OCI-LY1 (cell line): ENCODE results near the gene GPR142.

Experiments
- H2AFZ ChIP-seq: fragments of 200-600 bp; sonication (generic), shearing (Covaris generic); 2 replicates; pipeline ENCODE4 v1.6.0; 2014; ENCODE audit warnings: antibody characterized with exemption, mild to moderate bottlenecking, low read length
- H3F3A ChIP-seq: fragments of 200-600 bp; sonication (generic), shearing (Covaris generic); 2 replicates; pipeline ENCODE4 v1.6.0; 2014; ENCODE audit warnings: mild to moderate bottlenecking, antibody characterized with exemption, low read length, moderate library complexity; ENCODE audit not compliant: insufficient read depth
- H3K27ac ChIP-seq: fragments of 200-600 bp; sonication (generic); 2 replicates; pipeline ENCODE4 v1.5.1; 2014; ENCODE audit warnings: low read length, mixed run types, mild to moderate bottlenecking, low read depth; ENCODE audit not compliant: poor library complexity, severe bottlenecking
- H3K27me3 ChIP-seq: fragments of 200-600 bp; sonication (generic); 2 replicates; pipeline ENCODE4 v1.6.0; 2014; ENCODE audit warnings: antibody characterized with exemption, mild to moderate bottlenecking, low read length, moderate library complexity; ENCODE audit not compliant: insufficient read depth
- H3K36me3 ChIP-seq: fragments of 200-600 bp; sonication (generic); 2 replicates; pipeline ENCODE4 v1.6.1; 2014; ENCODE audit warnings: mild to moderate bottlenecking, antibody characterized with exemption, low read length, moderate library complexity, mixed read lengths; ENCODE audit not compliant: insufficient read depth
- H3K4me1 ChIP-seq: fragments of 200-600 bp; sonication (generic); 2 replicates; pipeline ENCODE4 v1.5.1; 2014; ENCODE audit warnings: mild to moderate bottlenecking, low read length, moderate library complexity; ENCODE audit not compliant: insufficient read depth, severe bottlenecking
- H3K4me2 ChIP-seq: fragments of 200-600 bp; sonication (generic), shearing (Covaris generic); 2 replicates; pipeline ENCODE4 v1.6.1; 2014; ENCODE audit warnings: low read length
- H3K4me3 ChIP-seq: fragments of 200-600 bp; sonication (generic); 2 replicates; pipeline ENCODE4 v1.5.1; 2014; ENCODE audit warnings: low read length, low read depth, mild to moderate bottlenecking, mixed read lengths; ENCODE audit not compliant: poor library complexity, severe bottlenecking
- H3K79me2 ChIP-seq: fragments of 200-600 bp; shearing (Covaris generic); 2 replicates; pipeline ENCODE4 v1.6.1; 2016; ENCODE audit warnings: mixed run types, low read length, mixed read lengths; ENCODE audit not compliant: insufficient read depth
- H3K9ac ChIP-seq: fragments of 200-600 bp; sonication (generic), shearing (Covaris generic); 2 replicates; pipeline ENCODE4 v1.6.1; 2014; ENCODE audit warnings: mild to moderate bottlenecking, low read length, mixed read lengths
- H3K9me2 ChIP-seq: fragments of 200-600 bp; sonication (generic), shearing (Covaris generic); 2 replicates; pipeline ENCODE4 v1.6.1; 2014; ENCODE audit warnings: low read depth, mild to moderate bottlenecking, low read length, mixed read lengths
- H3K9me3 ChIP-seq: fragments of 200-600 bp; shearing (Covaris generic); 2 replicates; pipeline ENCODE4 v1.6.1; 2014; ENCODE audit warnings: low read length, mixed read lengths
- H4K20me1 ChIP-seq: fragments of 200-600 bp; sonication (generic), shearing (Covaris generic); 2 replicates; pipeline ENCODE4 v1.6.0; 2016; ENCODE audit warnings: mild to moderate bottlenecking, low read length; ENCODE audit not compliant: insufficient read depth
- CTCF ChIP-seq: fragments of 200-600 bp; sonication (generic), shearing (Covaris generic); IDR thresholded peaks from 2 replicates; pipeline ENCODE4 v1.5.1; 2017; ENCODE audit warnings: mild to moderate bottlenecking, antibody characterized with exemption, low read length, moderate library complexity, mixed read lengths
- EZH2 ChIP-seq: fragments of 200-600 bp; sonication (generic), shearing (Covaris generic); IDR thresholded peaks from 2 replicates; pipeline ENCODE4 v1.8.0; 2017; ENCODE audit warnings: borderline replicate concordance, mixed run types, mild to moderate bottlenecking, antibody characterized with exemption, low read length, moderate library complexity, mixed read lengths

Gene GPR142

GRCh38 chr17:74369221-74369620, 1.9 kb downstream of the GPR142 start:
- Histone ChIP-seq H3K4me1 (no peaks in the 10 kb centered on the region), H3F3A (no peaks in the 10 kb centered on the region), H3K4me3 (no peak overlapping the region), H4K20me1 (no peaks in the 10 kb centered on the region), H3K27me3 (no peaks in the 10 kb centered on the region), H3K79me2 (no peaks in the 10 kb centered on the region), H3K36me3 (no peaks in the 10 kb centered on the region), H3K9me2 (no peaks in the 10 kb centered on the region), H3K9me3 (no peaks in the 10 kb centered on the region), H3K27ac (no peak overlapping the region), H3K9ac (no peak overlapping the region), H3K4me2 (no peak overlapping the region), H2AFZ (no peak overlapping the region)
- no peak for TF ChIP-seq CTCF
- no peak for TF ChIP-seq EZH2

- Histone ChIP-seq H3K27me3 (no peaks in the 10 kb centered on the region), H3K36me3 (no peaks in the 10 kb centered on the region), H3K4me1 (no peaks in the 10 kb centered on the region), H3K79me2 (no peaks in the 10 kb centered on the region), H4K20me1 (no peaks in the 10 kb centered on the region), H2AFZ (no peak overlapping the region), H3K4me3 (no peak overlapping the region), H3F3A (no peaks in the 10 kb centered on the region), H3K9me3 (no peaks in the 10 kb centered on the region), H3K9ac (no peak overlapping the region), H3K4me2 (no peak overlapping the region), H3K27ac (no peak overlapping the region), H3K9me2 (no peaks in the 10 kb centered on the region)
- TF ChIP-seq EZH2, result no peak
- no peak for TF ChIP-seq CTCF
These were observed 2.6 kb downstream of the GPR142 start for GRCh38 chr17:74369665-74370490.

GRCh38 chr17:74371653-74372147, 4.4 kb downstream of the GPR142 start:
- H3K27me3 ChIP-seq, result no peaks in the 10 kb centered on the region
- no peak overlapping the region for H3K4me3 ChIP-seq
- TF ChIP-seq CTCF (no peak), EZH2 (no peak)
- H3F3A ChIP-seq, result no peaks in the 10 kb centered on the region
- no peak overlapping the region for H3K4me2 ChIP-seq
- H3K9ac ChIP-seq, result no peak overlapping the region
- no peaks in the 10 kb centered on the region for H3K36me3 ChIP-seq
- no peak overlapping the region for H2AFZ ChIP-seq
- H3K9me2 ChIP-seq, result no peaks in the 10 kb centered on the region
- no peaks in the 10 kb centered on the region for H3K9me3 ChIP-seq
- no peaks in the 10 kb centered on the region for H3K4me1 ChIP-seq
- H4K20me1 ChIP-seq, result no peaks in the 10 kb centered on the region
- H3K79me2 ChIP-seq, result no peaks in the 10 kb centered on the region
- no peak overlapping the region for H3K27ac ChIP-seq
